Thoracic aorta (tissue), 2 donors: ENCODE data around the gene NBPF3. TPM values are rescaled to one million over a fixed set of nuclear protein-coding genes. Genes with fewer than 3 reads are reported as not detected.
A peak's percentile ranks its signal among the peaks of the same experiment; 100 is the strongest.

Experiments used
- ATAC-seq: fragments of 150-250 bp; one replicate; pipeline ENCODE4 v1.8.0; 2017; ENCODE audit warnings: low read depth; ENCODE audit not compliant: insufficient number of reproducible peaks, low FRiP score
- DNase-seq: peaks from one replicate; pipeline ENCODE4 v3.0.0-alpha.2; 2020; ENCODE audit warnings: low spot score
- H3K27ac ChIP-seq, 2 donors: fragments of 200-600 bp; sonication (generic); 1 replicate in 1 of 2; 2 replicates in 1 of 2; pipeline ENCODE4 v1.5.1; 2016; ENCODE audit warnings: mild to moderate bottlenecking in 2 of 2, moderate library complexity in 2 of 2
- H3K27me3 ChIP-seq: fragments of 200-600 bp; sonication (generic); replicated peaks from 2 replicates; pipeline ENCODE4 v1.6.0; 2016; ENCODE audit warnings: mild to moderate bottlenecking; ENCODE audit not compliant: insufficient read depth
- H3K36me3 ChIP-seq: fragments of 200-600 bp; sonication (generic); one replicate; pipeline ENCODE4 v1.5.1; 2016
- H3K4me1 ChIP-seq, 2 donors: fragments of 200-600 bp; sonication (generic); 1 replicate in 1 of 2; 2 replicates in 1 of 2; pipeline versions ENCODE4 v1.5.1 to v1.6.0; 2016; ENCODE audit warnings: low read depth in 2 of 2, mild to moderate bottlenecking in 1 of 2; ENCODE audit not compliant: control insufficient read depth in 1 of 2
- H3K4me3 ChIP-seq: fragments of 200-600 bp; sonication (generic); 2 replicates; pipeline ENCODE4 v1.5.1; 2016; ENCODE audit warnings: mild to moderate bottlenecking
- H3K9me3 ChIP-seq: fragments of 200-600 bp; sonication (generic); 2 replicates; pipeline ENCODE4 v1.5.1; 2016
- CTCF ChIP-seq: fragments of 200-600 bp; sonication (generic); IDR thresholded peaks from one replicate; pipeline ENCODE4 v1.5.1; 2019; ENCODE audit warnings: antibody characterized with exemption
- total RNA-seq, 2 donors: library from RNA; depleted of rRNA; stranded (reverse); fragments of >200 nt; gene quantifications; one replicate each; pipeline versions ENCODE4 v1.1.0 to v1.2.3, GENCODE V29; 2016

NBPF3 gene
- total RNA-seq, 2 donors from 2014 or later = 4.2 to 9.5 TPM

DNA sequence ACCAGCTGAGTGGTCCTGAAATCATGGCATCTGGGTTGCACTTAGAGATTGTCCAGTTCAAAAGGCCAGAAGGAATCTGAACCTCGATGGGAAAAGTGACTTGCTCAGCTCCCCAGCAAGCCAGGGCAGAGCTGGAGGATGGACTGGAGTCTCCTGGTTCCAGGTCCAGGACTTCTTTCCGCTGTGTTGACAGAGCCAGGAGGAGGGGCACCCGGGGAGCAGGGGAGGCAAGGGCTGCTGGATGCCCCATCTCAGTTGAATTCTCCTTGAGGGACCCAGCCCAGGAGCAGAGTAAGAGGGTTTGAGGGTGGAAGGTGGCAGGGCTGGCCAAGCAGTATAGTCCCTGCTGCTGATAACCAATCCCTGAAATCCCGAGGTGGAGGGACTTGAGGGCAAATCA lies 66.9 kb downstream of the NBPF3 start:
- ATAC-seq = no peak
- no peak for DNase-seq
- Histone ChIP-seq H3K4me3 (no peak overlapping the region), H3K27ac (no peak overlapping the region), H3K4me1 (peaks cover 4 to 10% of the 10 kb centered on the region in 2 donors), H3K36me3 (no peaks in the 10 kb centered on the region), H3K9me3 (no peaks in the 10 kb centered on the region), H3K27me3 (no peaks in the 10 kb centered on the region)
- no peak for TF ChIP-seq CTCF

GRCh38 chr1:21507511-21508270 lies 67.8 kb downstream of the NBPF3 start:
- ATAC-seq (no peak), DNase-seq (no peak)
- no peak for TF ChIP-seq CTCF
- Histone ChIP-seq H3K4me1 (peaks cover 4 to 10% of the 10 kb centered on the region in 2 donors), H3K27ac (no peak overlapping the region), H3K36me3 (no peaks in the 10 kb centered on the region), H3K27me3 (no peaks in the 10 kb centered on the region), H3K4me3 (no peak overlapping the region), H3K9me3 (no peaks in the 10 kb centered on the region)

- Histone ChIP-seq H3K9me3 (no peaks in the 10 kb centered on the region), H3K36me3 (no peaks in the 10 kb centered on the region), H3K27ac (no peak overlapping the region), H3K4me1 (peaks cover 4 to 10% of the 10 kb centered on the region in 2 donors), H3K4me3 (peak overlapping the region; percentile 45), H3K27me3 (no peaks in the 10 kb centered on the region)
- TF ChIP-seq CTCF = peak; percentile 30
- ATAC-seq (no peak), DNase-seq (no peak)
Observed at GRCh38 chr1:21508580-21509350, 68.8 kb downstream of the NBPF3 start.

- Histone ChIP-seq H3K27me3 (no peaks in the 10 kb centered on the region), H3K36me3 (no peaks in the 10 kb centered on the region), H3K4me3 (peak within 1 kb of the TSS; percentile 45), H3K9me3 (no peaks in the 10 kb centered on the region), H3K27ac (no peak within 1 kb of the TSS), H3K4me1 (peaks cover 4 to 10% of the 10 kb centered on the region in 2 donors)
- no peak for ATAC-seq
- no peak for DNase-seq
- TF ChIP-seq CTCF = no peak
Observed at GRCh38 chr1:21509351-21510112, 69.6 kb downstream of the NBPF3 start, which contains the start of gene ALPL. ALPL (plus strand) TSS chr1:21509423; CDS start chr1:21554082, 44,659 bp downstream.

DNA sequence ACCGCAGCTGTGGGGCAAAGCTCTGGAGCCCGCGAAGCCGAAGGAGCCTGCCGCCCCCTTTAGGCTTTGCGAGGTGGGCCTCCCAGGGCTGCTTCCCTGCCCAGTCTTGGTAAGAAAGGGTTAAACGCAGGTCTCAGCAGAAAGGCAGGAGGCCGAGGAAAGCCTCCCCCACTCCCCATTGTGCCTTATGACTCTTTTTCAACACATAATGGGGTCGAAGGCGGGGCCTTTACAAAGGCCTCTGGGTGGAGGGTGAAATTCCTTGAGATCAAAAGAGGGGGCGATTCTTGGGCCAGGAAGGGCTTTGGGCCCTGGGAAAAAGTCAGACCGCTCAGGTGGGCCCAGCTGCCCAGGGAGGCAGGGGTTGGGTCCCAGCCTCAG lies 70.2 kb downstream of the NBPF3 start:
- no peak overlapping the region for H3K27ac ChIP-seq

More for the DNA sequence above, 70.2 kb downstream of the NBPF3 start:
- Histone ChIP-seq H3K27me3 (no peaks in the 10 kb centered on the region), H3K9me3 (no peaks in the 10 kb centered on the region), H3K4me3 (no peak overlapping the region), H3K4me1 (peaks cover 4 to 10% of the 10 kb centered on the region in 2 donors), H3K36me3 (no peaks in the 10 kb centered on the region)
- DNase-seq (no peak), ATAC-seq (no peak)
- TF ChIP-seq CTCF = no peak
